Panc1 (cell line): Measurements from ENCODE around the gene LILRA5. TPM values are rescaled to one million over a fixed set of nuclear protein-coding genes. Genes with fewer than 3 reads are reported as not detected.

ENCODE experiments used
- ATAC-seq: fragments of 200-7000 bp; cut with Tn5 transposase; 2 replicates; pipeline ENCODE4 v1.9.1; 2020; ENCODE audit warnings: mild to moderate bottlenecking, moderate library complexity
- BruUV-seq: library from RNA; stranded (reverse); fragments of 400-500 nt; replicated peaks from 2 replicates; lab custom pipeline; 2021; lab: Mats Ljungman, UMichigan
- CTCF ChIA-PET: fragments of 300-600 bp; sonication (Branson Sonifier 250); formaldehyde crosslinking; loops from one replicate; lab custom pipeline; 2022; ENCODE audit warnings: antibody characterized with exemption; lab: Charles Lee
- POLR2A ChIA-PET: fragments of 300-600 bp; sonication (Branson Sonifier 250); formaldehyde crosslinking; loops from one replicate; lab custom pipeline; 2022; ENCODE audit warnings: antibody characterized with exemption; lab: Charles Lee
- DNase-seq: peaks from one replicate; pipeline ENCODE4 v3.0.0-alpha.2; 2010; ENCODE audit warnings: low read depth, low spot score
- H3K27ac ChIP-seq: 2 replicates; pipeline ENCODE4 v1.5.1; 2011; ENCODE audit warnings: mild to moderate bottlenecking, low read length, inconsistent platforms
- H3K27me3 ChIP-seq: fragments of 200-500 bp; sonication (Bioruptor generic); 2 replicates; pipeline ENCODE4 v1.6.0; 2014; ENCODE audit warnings: low read length, inconsistent platforms; ENCODE audit not compliant: control insufficient read depth, insufficient read depth
- H3K36me3 ChIP-seq: fragments of 200-500 bp; sonication (Bioruptor generic); 2 replicates; pipeline ENCODE4 v1.5.1; 2014; ENCODE audit warnings: inconsistent platforms, mild to moderate bottlenecking, low read length, moderate library complexity; ENCODE audit not compliant: control insufficient read depth, insufficient read depth
- H3K4me1 ChIP-seq: 2 replicates; pipeline ENCODE4 v1.5.1; 2011; ENCODE audit warnings: inconsistent platforms, mild to moderate bottlenecking, low read length, moderate library complexity; ENCODE audit not compliant: control insufficient read depth, insufficient read depth
- H3K4me3 ChIP-seq, 2 experiments: 2 replicates each; pipeline ENCODE4 v1.5.1; 2011 to 2012; ENCODE audit warnings: low read depth in 2 of 2, low read length in 2 of 2, mild to moderate bottlenecking in 2 of 2, inconsistent platforms in 1 of 2, moderate library complexity in 1 of 2
- H3K9me3 ChIP-seq: fragments of 200-500 bp; sonication (Bioruptor generic); 2 replicates; pipeline ENCODE4 v1.5.1; 2014; ENCODE audit warnings: low read depth, mild to moderate bottlenecking, inconsistent platforms, low read length, moderate library complexity; ENCODE audit not compliant: control insufficient read depth, insufficient read depth
- CTCF ChIP-seq: fragments of 450-650 bp; IDR thresholded peaks from 2 replicates; pipeline ENCODE4 v1.5.1; 2017; ENCODE audit warnings: mild to moderate bottlenecking
- POLR2AphosphoS5 ChIP-seq: IDR thresholded peaks from 2 replicates; pipeline ENCODE4 v1.6.1; 2012; ENCODE audit warnings: mild to moderate bottlenecking, low read depth, low read length, moderate library complexity
- REST ChIP-seq, 2 experiments: IDR thresholded peaks; 2 replicates each; pipeline ENCODE4 v1.6.1; 2011 to 2012; ENCODE audit warnings: low read depth in 2 of 2, control low read depth in 1 of 2, low read length in 1 of 2, mild to moderate bottlenecking in 1 of 2, moderate library complexity in 1 of 2; ENCODE audit not compliant: insufficient read depth in 1 of 2
- SIN3A ChIP-seq: IDR thresholded peaks from 2 replicates; pipeline ENCODE4 v1.6.1; 2012; ENCODE audit warnings: low read depth, mild to moderate bottlenecking, low read length, moderate library complexity, borderline replicate concordance; ENCODE audit not compliant: insufficient read depth
- TCF7L2 ChIP-seq: IDR thresholded peaks from 2 replicates; pipeline ENCODE4 v1.6.1; 2011; ENCODE audit warnings: mild to moderate bottlenecking, low read depth, low read length, inconsistent platforms
- in situ Hi-C: cut with HindIII; loops from 2 replicates; pipeline ENCODE4 v1.10.0; 2016; ENCODE audit warnings: low sequenced_read_pairs, low pct_unique_long_range_greater_than_20kb
- intact Hi-C: fragments of 100-400 bp; cut with micrococcal nuclease; formaldehyde crosslinking; loops from one replicate; pipeline ENCODE4 v1.10.0; 2022; ENCODE audit not compliant: unreplicated experiment
- total RNA-seq: library from RNA; stranded (reverse); gene quantifications from one replicate; pipeline ENCODE4 v1.2.1, GENCODE V29; 2021; ENCODE audit not compliant: unreplicated experiment

LILRA5 gene
- total RNA-seq, 1 experiment from 2014 or later = not detected

DNA sequence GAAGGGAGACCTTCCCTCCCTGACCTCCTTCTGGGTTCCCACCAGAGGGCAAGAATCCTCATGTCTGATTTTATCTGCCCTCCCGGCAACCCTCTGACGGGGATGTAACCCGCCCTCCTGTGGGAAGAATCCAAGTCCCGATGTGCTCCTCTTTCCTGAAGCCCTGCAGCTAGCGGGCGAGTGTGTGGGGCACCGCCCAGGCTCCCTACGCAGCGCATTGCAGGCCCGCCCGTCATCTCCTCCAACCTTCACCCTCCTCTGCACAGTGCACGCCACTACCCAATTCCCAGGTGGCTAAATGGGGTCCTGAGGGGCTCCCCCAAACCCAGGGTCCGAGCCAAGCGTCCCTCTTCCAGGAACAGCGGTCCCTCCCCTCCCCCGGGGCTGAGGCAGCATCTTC, 44.4 kb upstream of the LILRA5 start:
- H3K36me3 ChIP-seq = no peaks in the 10 kb centered on the region
- no peaks in the 10 kb centered on the region for H3K9me3 ChIP-seq
- no peak overlapping the region for H3K27ac ChIP-seq
- no TSS peak for BruUV-seq
- ATAC-seq = no peak
- H3K4me3 ChIP-seq = no peak overlapping the region
- CTCF ChIA-PET = no interaction called here
- no peak for DNase-seq
- no peak for TF ChIP-seq CTCF
- no peak for TF ChIP-seq POLR2AphosphoS5
- TF ChIP-seq TCF7L2 = no peak
- TF ChIP-seq REST (IDR thresholded peaks at IDR 0.05; ENCODE audit: insufficient read depth in 1 of 2, low read depth in 2 of 2, low read length in 1 of 2) = no peak
- TF ChIP-seq SIN3A = no peak
- POLR2A ChIA-PET = no interaction called here
- no peaks in the 10 kb centered on the region for H3K4me1 ChIP-seq
- 0 out of 2 replicates have a peak, but pooled peaks cover 1% of the 10 kb centered on the region for H3K27me3 ChIP-seq
- in situ Hi-C loops (no loop called here), intact Hi-C loops (no loop called here)

GRCh38 chr19:54356444-54357056, 43.6 kb upstream of the LILRA5 start:
- intact Hi-C loops = no loop called here
- ChIA-PET POLR2A (no interaction called here), CTCF (no interaction called here)
- Histone ChIP-seq H3K27ac (no peak overlapping the region), H3K4me1 (no peaks in the 10 kb centered on the region), H3K4me3 (no peak overlapping the region), H3K9me3 (no peaks in the 10 kb centered on the region), H3K27me3 (peaks cover 3% of the 10 kb centered on the region; the same call in 1 of the 2 replicates), H3K36me3 (no peaks in the 10 kb centered on the region)
- TF ChIP-seq CTCF = no peak
- TF ChIP-seq REST (IDR thresholded peaks at IDR 0.05; ENCODE audit: insufficient read depth in 1 of 2, low read depth in 2 of 2, low read length in 1 of 2) = no peak
- TF ChIP-seq TCF7L2 = no peak
- no peak for TF ChIP-seq SIN3A
- no peak for TF ChIP-seq POLR2AphosphoS5
- ATAC-seq (no peak), DNase-seq (no peak)
- BruUV-seq = no TSS peak
- in situ Hi-C loops = no loop called here
